GM15510 (cell line): ENCODE data around the gene MGAT5B.

Experiments
- POLR2A ChIP-seq: IDR thresholded peaks from 3 replicates; pipeline ENCODE4 v1.6.1; 2011; ENCODE audit warnings: borderline replicate concordance; ENCODE audit not compliant: insufficient read length; ENCODE audit errors: extremely low read depth

MGAT5B gene

DNA sequence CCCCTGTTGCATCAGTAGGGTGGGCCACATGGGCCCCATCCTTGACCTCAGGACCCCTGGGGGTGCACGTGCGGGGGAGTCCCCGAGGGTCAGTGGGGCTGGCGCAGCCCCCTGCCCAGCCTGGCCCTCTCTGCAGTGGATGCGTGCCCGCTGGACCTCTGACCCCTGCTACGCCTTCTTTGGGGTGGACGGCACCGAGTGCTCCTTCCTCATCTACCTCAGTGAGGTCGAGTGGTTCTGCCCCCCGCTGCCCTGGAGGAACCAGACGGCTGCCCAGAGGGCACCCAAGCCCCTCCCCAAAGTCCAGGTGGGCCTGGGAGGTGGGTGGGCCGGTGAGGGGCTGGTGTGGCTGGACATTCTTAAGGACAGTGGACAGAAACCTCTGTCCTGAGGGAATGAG, 35.9 kb downstream of the MGAT5B start:
- no peak for TF ChIP-seq POLR2A

DNA sequence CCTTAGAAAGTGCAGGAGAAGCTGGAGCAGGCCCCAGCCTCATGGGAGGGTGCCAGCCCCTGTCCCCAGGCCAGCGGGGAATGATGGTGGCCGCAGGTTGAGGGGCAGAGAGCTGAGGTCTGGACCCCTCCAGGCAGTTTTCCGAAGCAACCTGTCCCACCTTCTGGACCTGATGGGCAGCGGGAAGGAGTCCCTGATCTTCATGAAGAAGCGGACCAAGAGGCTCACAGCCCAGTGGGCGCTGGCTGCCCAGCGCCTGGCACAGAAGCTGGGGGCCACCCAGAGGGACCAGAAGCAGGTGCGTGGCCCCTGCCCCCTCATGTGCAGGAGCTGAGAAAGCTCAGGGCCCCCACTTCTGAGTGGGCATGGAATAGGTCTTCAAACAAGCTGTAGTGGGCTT, 36.8 kb downstream of the MGAT5B start:
- no peak for TF ChIP-seq POLR2A

DNA sequence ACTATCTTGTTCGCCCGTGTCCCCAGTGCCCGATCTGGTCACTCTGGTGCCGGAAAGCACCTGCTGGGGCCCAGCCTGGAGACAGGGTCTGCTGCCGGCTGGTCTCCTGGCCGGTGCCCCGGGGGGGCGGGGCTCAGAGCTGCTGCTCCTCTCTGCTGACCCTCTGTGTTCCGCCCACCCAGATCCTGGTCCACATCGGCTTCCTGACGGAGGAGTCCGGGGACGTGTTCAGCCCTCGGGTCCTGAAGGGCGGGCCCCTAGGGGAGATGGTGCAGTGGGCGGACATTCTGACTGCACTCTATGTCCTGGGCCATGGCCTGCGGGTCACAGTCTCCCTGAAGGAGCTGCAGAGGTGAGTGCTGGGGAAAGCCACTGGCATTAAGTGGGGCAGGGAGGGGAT, 37.6 kb downstream of the MGAT5B start:
- TF ChIP-seq POLR2A: no peak

DNA sequence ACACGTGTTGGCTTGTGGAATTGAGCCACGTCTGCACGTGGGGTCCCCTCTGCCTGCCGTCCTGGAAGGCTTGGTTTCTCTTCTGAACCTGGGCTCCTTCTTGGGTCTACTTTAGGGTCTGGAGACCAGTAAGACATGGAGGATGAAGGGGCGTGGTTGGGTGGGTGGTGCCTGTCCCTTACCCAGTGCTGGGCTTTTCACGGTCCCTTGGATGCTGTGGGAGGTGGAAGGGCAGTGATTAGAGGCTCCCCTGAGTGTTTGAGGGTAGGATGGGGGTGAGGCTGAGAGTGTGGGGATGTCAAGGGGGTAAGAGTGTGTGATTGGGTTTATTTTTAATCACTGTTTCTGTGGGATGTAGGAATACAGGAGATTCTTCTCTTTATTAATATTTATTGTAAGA, 38.3 kb downstream of the MGAT5B start:
- TF ChIP-seq POLR2A: no peak

DNA sequence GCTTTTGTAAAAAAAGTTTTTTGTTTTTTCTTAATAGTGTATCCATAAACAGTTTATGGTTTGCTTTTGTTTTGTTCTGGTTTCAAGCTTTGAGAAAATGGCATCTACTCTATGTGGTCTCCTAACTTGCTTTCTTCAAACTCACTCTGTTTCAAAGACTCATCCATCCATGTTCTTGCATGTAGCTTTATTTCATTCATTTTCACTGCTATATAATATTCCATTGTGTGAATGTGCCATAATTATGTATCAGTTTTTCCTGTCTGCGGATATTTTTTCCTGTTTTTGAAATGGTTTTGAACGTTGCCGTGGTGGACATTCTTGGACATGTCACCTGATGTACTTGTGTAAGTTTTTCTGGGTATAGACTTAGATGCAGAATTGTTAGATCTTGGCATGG, 39.1 kb downstream of the MGAT5B start:
- no peak for TF ChIP-seq POLR2A

DNA sequence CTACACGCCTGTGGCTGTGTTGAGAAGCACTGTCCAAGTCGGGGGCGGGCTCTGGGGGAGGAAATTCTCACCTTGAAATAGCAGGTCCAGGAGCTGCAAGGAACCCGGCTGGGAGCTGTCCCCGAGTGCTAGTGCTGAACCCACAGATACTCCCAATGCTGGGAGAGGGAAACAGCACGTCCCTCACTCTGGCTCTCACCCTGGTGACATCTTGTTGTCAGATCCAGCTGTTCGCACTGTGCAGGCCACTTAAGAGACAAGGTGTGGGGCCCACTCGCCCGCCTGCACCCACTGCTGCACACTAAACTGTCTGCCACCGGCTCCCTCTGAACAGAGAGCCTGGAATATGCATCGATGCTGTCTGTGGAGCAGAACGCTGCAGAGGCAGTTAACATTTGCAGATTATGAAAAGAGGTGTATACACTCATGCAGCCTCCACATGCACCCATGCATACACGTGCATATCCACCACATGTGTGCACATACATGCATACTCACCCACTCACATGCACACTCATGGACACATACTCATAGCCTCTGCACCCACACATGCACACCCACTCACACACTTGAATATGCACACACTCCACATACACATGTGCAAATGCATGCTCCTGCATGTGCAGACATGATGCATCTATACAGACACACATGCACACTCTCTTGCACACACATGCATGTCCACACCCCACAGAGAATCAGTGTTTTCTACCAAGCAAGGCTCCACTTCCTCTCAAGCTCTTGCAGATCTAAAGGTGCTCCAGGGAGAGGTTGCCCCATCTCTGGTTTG, 42.0 kb downstream of the MGAT5B start:
- no peak for TF ChIP-seq POLR2A

DNA sequence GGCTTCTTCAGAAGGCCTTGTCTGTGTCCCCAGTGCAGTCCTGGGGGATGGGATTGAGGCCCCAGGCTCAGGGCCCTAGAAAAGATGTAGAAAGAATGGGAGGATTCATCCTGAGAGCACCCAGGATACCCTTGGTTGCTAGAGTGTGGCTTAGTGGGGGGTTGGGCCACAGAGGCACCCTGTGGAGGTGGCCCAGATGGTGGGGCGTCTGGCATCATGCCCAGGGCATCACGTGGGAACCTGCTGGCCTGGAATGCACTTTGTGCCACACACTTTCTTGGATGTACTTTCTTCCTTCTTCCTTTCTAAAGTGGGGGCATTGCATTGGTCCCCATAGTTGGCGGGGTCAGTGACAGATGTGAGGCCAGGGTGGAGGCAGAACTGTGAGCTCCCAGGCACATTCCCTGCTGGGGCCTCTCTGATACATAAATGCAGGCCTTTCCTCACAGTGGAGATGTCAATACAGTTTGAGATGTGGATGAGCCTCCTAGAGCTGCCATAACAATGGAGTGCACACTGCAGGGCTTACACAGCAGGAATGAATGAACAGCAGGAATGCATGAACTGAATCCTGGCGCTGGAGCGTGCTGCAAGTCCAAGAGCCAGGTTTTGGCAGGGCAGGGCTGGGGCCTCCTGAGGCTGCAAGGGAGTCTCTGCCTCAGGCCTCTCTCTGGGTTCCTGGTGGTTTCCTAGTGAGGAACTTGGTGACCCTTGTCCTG, 43.3 kb downstream of the MGAT5B start:
- TF ChIP-seq POLR2A: no peak

DNA sequence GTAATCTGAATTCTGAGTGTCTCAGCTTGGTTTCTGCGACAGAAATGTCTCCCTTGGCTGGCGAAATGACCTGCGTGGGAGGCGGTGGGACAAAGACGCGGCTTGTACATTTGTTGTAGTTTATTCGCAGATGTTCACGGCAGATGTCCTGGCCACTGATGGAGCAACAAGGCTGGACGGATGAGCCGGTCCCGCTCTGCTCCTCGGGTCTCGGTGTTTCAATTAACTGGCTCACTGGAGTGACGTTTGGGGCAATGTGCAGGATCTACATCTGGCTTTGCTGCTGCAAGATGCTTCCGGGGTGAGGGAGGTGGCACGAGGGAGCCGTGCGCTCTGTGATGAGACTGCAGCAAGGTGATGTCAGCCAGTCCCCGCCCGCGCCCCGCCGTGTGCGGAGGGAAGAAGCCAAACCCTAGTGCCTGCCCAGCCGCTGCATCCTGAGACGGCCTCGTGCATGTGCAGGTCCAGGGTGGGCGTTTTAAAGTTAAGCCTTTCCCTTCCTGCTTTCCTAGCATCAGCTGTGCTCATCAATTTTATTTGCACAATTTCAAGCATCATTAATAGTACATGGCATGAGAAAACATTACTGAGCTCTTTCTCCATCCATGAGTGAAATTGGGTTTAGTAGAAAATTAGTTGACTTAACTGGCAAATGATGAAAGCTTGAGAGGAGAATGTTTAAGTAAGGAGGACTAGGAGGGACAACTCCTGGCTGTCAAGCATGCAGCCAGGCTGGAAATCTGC, 44.4 kb downstream of the MGAT5B start:
- TF ChIP-seq POLR2A: no peak

DNA sequence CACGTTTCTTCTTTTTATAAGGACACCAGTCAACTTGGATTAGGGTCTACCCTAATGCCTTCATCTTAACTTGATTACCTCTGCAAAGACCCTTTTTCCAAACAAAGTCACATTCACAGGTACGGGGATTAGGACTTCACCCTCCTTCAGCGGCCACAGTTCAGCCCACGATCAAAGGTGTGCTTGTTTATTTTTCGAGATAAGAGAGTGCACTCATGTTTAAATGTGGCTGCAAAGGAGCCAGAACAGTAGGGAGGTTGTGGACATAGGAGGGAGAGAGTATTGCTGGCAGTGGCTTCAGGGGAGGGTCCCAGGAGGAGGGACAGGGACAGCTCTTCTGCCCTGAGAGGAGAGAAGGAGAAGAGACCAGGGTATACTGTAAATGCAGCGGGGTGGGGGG, 46.7 kb downstream of the MGAT5B start:
- TF ChIP-seq POLR2A: no peak

DNA sequence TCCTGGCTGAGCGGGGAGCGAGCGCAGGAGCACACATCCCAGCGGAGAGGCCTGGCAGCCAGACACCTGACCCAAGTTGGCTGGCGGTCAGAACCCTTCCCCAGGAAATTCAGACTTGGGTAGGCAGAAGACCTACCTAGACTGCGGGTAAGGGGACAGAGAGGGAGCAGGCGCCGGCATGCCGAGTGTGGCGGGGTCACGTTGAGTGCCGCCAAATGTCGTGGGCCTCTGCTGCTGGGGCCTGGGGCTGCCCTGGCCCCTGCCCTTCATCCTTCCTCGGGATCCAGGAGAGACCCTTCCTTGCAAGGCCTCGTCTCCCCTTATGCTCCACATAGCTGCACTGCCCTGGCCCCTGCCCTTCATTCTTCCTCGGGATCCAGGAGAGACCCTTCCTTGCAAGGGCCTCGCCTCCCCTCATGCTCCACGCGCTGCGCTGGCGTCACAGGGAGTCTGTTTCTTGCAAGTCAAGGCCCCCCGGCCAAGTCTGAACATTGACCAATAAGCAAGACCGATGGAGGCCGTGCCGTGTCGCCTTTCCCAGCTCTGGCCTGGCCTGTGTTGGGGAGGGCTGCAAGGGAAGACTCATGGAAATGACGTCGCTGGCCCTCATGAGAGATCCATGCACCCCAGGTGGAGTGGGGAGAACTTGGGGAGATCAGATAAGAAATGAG, 47.8 kb downstream of the MGAT5B start:
- TF ChIP-seq POLR2A: no peak

DNA sequence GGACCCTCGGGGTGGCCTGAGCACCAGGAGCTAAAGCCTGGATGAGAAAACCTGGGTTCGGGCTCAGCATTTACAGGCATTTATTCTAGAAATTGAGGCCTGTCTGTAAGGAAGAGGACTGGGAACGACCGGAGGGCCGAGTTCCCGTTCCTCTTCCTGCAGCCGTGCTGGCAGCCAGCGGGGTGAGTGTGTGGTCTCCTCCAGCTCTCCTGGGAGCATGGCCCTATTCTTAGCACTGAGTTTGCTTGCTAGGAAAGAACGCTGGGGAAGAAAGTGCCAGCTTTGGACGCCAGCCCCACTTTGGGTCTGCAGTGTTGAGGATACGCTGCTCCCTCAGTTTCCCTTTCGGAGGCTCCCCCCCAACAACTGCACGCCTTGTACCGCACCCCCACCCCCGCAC, 49.6 kb downstream of the MGAT5B start:
- TF ChIP-seq POLR2A: no peak

DNA sequence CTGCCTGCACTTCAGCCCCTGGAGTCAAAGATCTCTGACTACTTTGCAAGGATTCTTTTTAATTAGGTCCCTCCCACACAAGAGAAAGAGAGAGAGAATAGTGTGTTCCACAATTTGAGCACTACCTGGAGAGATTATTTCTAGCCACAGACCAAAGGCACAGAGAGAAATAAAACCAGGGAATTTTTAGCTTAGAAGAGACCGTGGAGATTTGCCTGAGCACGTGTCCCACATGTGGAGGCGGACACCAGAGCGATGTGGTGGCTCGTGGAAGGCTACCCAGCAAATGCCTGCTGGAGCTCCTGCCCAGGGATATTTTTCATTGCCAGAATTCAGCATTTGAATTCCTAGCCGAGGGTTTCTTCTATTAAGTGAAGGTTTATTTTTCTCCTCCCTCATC, 50.6 kb downstream of the MGAT5B start:
- no peak for TF ChIP-seq POLR2A

DNA sequence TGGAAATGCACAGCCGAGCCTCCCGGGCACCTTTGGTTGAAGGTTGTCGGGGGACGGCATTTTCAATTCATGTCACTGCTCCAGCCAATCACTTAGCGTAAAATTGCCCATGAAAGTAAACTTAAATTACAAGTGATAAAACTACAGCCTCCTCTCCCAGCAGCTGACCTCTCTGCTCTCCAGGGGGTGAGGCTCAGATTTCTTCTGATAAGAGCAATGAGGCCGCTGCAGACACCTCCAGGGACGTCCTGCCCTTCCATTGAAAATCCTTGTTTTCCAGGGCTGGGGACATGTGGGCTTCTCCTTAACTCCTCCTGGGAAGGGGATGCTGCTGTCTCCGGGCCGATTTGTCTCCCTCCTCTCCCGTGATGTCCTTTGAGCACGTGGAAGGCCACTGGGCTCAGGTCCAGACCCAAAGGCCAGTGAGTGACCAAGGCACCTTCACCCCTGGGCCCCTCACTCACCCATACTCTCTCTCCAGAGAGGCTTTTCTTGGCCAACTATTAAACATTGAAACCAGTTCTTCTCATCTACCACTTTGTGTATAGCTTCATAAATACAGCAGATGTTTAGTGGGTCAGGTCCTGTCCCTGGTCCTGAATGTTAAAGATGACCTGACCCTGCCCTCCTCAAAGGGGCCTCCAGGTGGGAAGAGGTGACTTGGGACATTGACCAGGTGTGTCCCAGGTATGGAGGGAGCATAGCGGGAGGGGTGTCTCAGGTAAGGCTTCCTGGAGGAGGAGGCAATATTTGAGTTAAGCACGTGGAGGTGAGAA, 52.3 kb downstream of the MGAT5B start:
- no peak for TF ChIP-seq POLR2A

DNA sequence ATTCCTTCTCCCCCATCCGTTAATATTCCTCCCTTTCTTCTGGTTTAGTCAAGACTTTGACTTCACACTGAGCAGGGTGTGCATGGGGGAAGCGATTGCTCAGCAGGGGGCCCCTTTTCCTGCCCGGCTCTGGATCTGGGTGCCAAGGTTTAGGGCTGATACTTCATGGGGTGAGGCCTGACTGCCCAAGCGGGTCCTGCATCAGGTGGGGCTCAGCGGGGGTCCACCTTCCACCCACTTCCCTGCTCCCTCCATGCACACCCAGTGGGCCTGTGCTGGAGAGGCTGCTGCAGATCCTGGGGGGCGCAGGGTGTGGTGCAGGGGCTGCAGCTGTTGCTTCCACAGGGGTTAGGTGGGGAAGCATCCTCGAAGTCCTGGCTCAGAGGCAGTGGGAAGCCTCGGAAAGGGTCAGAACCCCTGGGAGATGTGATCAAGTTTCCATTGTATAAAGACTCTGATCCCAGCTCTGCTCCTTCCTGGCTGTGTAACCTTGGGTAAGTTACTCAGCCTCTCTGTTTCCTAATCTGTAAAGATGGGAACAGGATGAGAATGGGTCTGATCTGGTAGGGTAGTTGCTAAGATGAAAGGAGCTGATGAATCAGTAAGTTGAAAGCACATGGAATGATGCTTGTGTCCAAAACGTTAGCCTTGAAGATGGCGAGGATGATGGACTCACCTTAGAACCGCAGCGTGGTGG, 53.3 kb downstream of the MGAT5B start:
- no peak for TF ChIP-seq POLR2A
